DND-41 (cell line): Measurements from ENCODE around the gene SDK2.

Experiments
- ATAC-seq: fragments of 200-7000 bp; cut with Tn5 transposase; 3 replicates; pipeline ENCODE4 v1.9.1; 2021; ENCODE audit warnings: low read depth; ENCODE audit not compliant: insufficient read depth
- DNase-seq: peaks from one replicate; pipeline ENCODE4 v3.0.0-alpha.2; 2020
- H2AFZ ChIP-seq: 2 replicates; pipeline ENCODE4 v1.6.0; 2012; ENCODE audit warnings: low read depth, low read length
- H3K27ac ChIP-seq: 2 replicates; pipeline ENCODE4 v1.5.1; 2012; ENCODE audit warnings: low read length, inconsistent platforms
- H3K27me3 ChIP-seq: fragments of 200-600 bp; sonication (generic); 2 replicates; pipeline ENCODE4 v1.6.0; 2012; ENCODE audit warnings: low read length, mild to moderate bottlenecking, inconsistent platforms; ENCODE audit not compliant: insufficient read depth, poor library complexity
- H3K36me3 ChIP-seq: 2 replicates; pipeline ENCODE4 v1.5.1; 2012; ENCODE audit warnings: low read length, inconsistent platforms; ENCODE audit not compliant: insufficient read depth
- H3K4me1 ChIP-seq: 2 replicates; pipeline ENCODE4 v1.5.1; 2012; ENCODE audit warnings: mild to moderate bottlenecking, low read length; ENCODE audit not compliant: insufficient read depth
- H3K4me2 ChIP-seq: 2 replicates; pipeline ENCODE4 v1.6.0; 2012; ENCODE audit warnings: mild to moderate bottlenecking, moderate library complexity, low read length, inconsistent platforms; ENCODE audit not compliant: insufficient read depth
- H3K4me3 ChIP-seq, 2 experiments: fragments of 200-600 bp in 1 of 2; shearing (Covaris generic) in 1 of 2; 2 replicates each; pipeline ENCODE4 v1.5.1; 2012 to 2016; ENCODE audit warnings: inconsistent platforms in 2 of 2, low read length in 2 of 2, mild to moderate bottlenecking in 2 of 2, low read depth in 1 of 2, moderate library complexity in 1 of 2
- H3K79me2 ChIP-seq: 2 replicates; pipeline ENCODE4 v1.6.0; 2012; ENCODE audit warnings: low read length, inconsistent platforms; ENCODE audit not compliant: insufficient read depth
- H3K9ac ChIP-seq: 2 replicates; pipeline ENCODE4 v1.6.0; 2012; ENCODE audit warnings: low read depth, mild to moderate bottlenecking, inconsistent platforms, low read length, moderate library complexity
- H3K9me3 ChIP-seq: 2 replicates; pipeline ENCODE4 v1.5.1; 2012; ENCODE audit warnings: low read length, moderate library complexity, mild to moderate bottlenecking, inconsistent platforms; ENCODE audit not compliant: insufficient read depth, severe bottlenecking
- H4K20me1 ChIP-seq: 2 replicates; pipeline ENCODE4 v1.6.0; 2012; ENCODE audit warnings: low read length; ENCODE audit not compliant: insufficient read depth
- EZH2 ChIP-seq: IDR thresholded peaks from 3 replicates; pipeline ENCODE4 v1.6.1; 2012; ENCODE audit warnings: borderline replicate concordance, low read depth, mild to moderate bottlenecking, moderate library complexity, low read length, inconsistent platforms; ENCODE audit not compliant: severe bottlenecking
- TF ChIP-seq, protein P1 (sequence below): IDR thresholded peaks from 2 replicates; pipeline ENCODE4 v1.5.1; 2012; ENCODE audit warnings: borderline replicate concordance, low read length, moderate library complexity, mild to moderate bottlenecking; ENCODE audit not compliant: poor library complexity, severe bottlenecking; ENCODE audit errors: extremely low read depth

The SDK2 gene

DNA sequence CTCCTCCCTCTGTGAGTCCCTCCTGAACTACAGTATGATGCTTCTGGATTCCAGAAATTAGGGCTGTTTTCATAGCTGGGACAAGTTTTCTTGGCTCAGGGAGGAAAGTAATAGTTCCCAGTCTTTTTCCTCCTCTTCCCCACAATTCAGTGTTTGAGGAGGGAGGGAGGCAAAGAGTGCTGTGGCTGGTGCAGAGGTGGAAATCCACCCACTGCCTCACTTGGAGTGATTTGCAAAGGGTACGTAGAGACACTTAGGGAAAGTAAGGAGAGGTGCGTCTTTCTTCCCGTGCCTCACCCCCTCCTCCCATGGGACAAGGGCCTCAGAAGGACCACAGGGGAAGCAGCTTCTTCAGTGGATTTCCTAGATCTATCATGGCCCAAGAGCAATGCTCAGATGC, 21.9 kb downstream of the SDK2 start:
- Histone ChIP-seq H3K4me1 (no peaks in the 10 kb centered on the region), H3K36me3 (no peaks in the 10 kb centered on the region), H3K4me3 (no peak overlapping the region), H3K27me3 (peaks cover 3% of the 10 kb centered on the region), H3K4me2 (no peak overlapping the region), H3K79me2 (no peaks in the 10 kb centered on the region), H2AFZ (no peak overlapping the region), H3K9me3 (peaks cover 11% of the 10 kb centered on the region), H3K27ac (no peak overlapping the region), H4K20me1 (no peaks in the 10 kb centered on the region), H3K9ac (no peak overlapping the region)
- no peak for DNase-seq
- ATAC-seq = no peak
- no peak for TF ChIP-seq EZH2
- TF ChIP-seq, protein P1, sequence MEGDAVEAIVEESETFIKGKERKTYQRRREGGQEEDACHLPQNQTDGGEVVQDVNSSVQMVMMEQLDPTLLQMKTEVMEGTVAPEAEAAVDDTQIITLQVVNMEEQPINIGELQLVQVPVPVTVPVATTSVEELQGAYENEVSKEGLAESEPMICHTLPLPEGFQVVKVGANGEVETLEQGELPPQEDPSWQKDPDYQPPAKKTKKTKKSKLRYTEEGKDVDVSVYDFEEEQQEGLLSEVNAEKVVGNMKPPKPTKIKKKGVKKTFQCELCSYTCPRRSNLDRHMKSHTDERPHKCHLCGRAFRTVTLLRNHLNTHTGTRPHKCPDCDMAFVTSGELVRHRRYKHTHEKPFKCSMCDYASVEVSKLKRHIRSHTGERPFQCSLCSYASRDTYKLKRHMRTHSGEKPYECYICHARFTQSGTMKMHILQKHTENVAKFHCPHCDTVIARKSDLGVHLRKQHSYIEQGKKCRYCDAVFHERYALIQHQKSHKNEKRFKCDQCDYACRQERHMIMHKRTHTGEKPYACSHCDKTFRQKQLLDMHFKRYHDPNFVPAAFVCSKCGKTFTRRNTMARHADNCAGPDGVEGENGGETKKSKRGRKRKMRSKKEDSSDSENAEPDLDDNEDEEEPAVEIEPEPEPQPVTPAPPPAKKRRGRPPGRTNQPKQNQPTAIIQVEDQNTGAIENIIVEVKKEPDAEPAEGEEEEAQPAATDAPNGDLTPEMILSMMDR = no peak

DNA sequence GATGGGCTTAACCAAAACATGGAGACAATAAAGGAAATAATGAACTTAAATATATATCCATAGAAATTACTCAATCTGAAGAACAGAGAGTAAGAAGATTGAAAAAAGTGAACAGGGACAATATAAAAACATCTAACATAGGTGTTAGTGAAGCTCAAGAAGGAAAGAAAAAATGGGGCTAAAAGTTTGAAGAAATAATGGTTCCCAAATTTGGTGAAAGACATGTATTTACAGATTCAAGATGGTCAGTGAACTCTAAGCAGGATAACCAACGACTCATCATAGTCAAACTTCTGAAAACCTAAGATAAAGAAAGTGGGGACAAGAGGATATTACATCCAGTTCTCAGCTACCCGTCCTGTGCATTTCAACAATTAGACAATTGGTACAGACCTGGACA, 22.6 kb downstream of the SDK2 start:
- H3K4me3 ChIP-seq = no peak overlapping the region
- H4K20me1 ChIP-seq = no peaks in the 10 kb centered on the region
- no peak overlapping the region for H2AFZ ChIP-seq
- H3K9ac ChIP-seq = no peak overlapping the region
- H3K9me3 ChIP-seq = peaks cover 11% of the 10 kb centered on the region
- H3K4me1 ChIP-seq = no peaks in the 10 kb centered on the region
- DNase-seq (no peak), ATAC-seq (no peak)
- no peaks in the 10 kb centered on the region for H3K79me2 ChIP-seq
- TF ChIP-seq, protein P1 = no peak
- no peak for TF ChIP-seq EZH2
- H3K36me3 ChIP-seq = no peaks in the 10 kb centered on the region
- H3K27me3 ChIP-seq = peaks cover 3% of the 10 kb centered on the region
- no peak overlapping the region for H3K4me2 ChIP-seq
- H3K27ac ChIP-seq = no peak overlapping the region

DNA sequence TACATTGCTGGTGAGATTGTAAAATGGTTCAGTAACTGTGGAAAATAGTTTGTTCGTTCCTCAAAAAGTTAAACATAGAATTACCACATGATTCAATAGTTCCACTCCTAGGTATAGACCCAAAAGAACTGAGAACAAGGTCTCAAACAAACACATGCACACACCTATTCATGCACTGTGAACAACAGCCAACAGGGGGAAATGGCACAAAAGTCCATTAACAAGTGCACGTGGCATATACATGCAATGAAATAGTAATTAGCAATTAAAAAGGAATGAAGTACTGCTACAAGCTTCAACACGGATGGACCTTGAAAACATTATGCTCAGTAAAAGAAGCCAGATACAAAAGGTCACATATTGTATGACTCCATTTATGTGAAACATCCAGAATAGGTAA, 23.8 kb downstream of the SDK2 start:
- no peak overlapping the region for H3K4me2 ChIP-seq
- H3K36me3 ChIP-seq = no peaks in the 10 kb centered on the region
- no peaks in the 10 kb centered on the region for H3K4me1 ChIP-seq
- no peak overlapping the region for H3K27ac ChIP-seq
- H3K79me2 ChIP-seq = no peaks in the 10 kb centered on the region
- ATAC-seq (no peak), DNase-seq (no peak)
- no peak overlapping the region for H3K4me3 ChIP-seq
- H3K27me3 ChIP-seq = peaks cover 3% of the 10 kb centered on the region
- peaks cover under 1% of the 10 kb centered on the region; the same call in 1 of the 2 replicates for H4K20me1 ChIP-seq
- H2AFZ ChIP-seq = no peak overlapping the region
- TF ChIP-seq, protein P1 = no peak
- TF ChIP-seq EZH2 = no peak
- H3K9ac ChIP-seq = no peak overlapping the region
- peaks cover 11% of the 10 kb centered on the region for H3K9me3 ChIP-seq

DNA sequence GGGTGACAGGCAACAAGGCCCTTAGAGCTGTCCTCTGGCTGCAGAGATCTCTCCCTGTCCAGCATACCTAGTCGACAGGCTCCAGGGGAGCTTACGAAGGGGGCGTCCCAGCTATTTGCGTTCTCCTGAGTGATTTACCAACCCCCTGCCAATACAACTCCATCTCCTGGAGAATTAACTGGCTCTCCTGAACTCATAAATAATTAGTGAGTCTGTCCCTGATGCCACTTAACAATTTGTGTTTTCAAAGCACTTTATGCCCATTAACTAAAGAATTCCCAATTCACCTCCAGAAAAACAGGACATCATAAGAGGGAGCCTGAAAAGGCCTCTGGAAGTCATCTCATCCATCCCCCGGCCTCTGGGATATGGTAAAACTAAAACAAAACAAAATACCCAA, 26.7 kb downstream of the SDK2 start:
- Histone ChIP-seq H3K79me2 (no peaks in the 10 kb centered on the region), H3K27me3 (peaks cover 3% of the 10 kb centered on the region), H3K4me3 (no peak overlapping the region), H3K9me3 (peaks cover 11% of the 10 kb centered on the region), H3K36me3 (no peaks in the 10 kb centered on the region), H3K9ac (no peak overlapping the region), H2AFZ (no peak overlapping the region), H3K4me2 (no peak overlapping the region), H3K4me1 (no peaks in the 10 kb centered on the region), H3K27ac (no peak overlapping the region), H4K20me1 (peaks cover 3% of the 10 kb centered on the region; the same call in 1 of the 2 replicates)
- ATAC-seq = no peak
- DNase-seq = no peak
- TF ChIP-seq, protein P1 = no peak
- TF ChIP-seq EZH2 = no peak
